IMR-90 (cell line): ENCODE results near the gene PLD4. TPM values are rescaled to one million over a fixed set of nuclear protein-coding genes. Genes with fewer than 3 reads are reported as not detected.

Experiments
- ATAC-seq: fragments of 200-7000 bp; cut with Tn5 transposase; 2 replicates; pipeline ENCODE4 v1.9.1; 2020; ENCODE audit warnings: low read depth, mild to moderate bottlenecking, moderate library complexity
- BruUV-seq: library from RNA; stranded (reverse); fragments of 400-500 nt; replicated peaks from 2 replicates; lab custom pipeline; 2021; lab: Mats Ljungman, UMichigan
- CTCF ChIA-PET: fragments of 300-600 bp; formaldehyde crosslinking; extraction: SDS; loops from one replicate; lab custom pipeline; 2021; ENCODE audit warnings: antibody characterized with exemption; lab: Yijun Ruan, JAX
- POLR2A ChIA-PET: fragments of 300-600 bp; sonication (Branson Sonifier 250); formaldehyde crosslinking; loops from one replicate; lab custom pipeline; 2022; ENCODE audit warnings: antibody characterized with exemption; ENCODE audit not compliant: unreplicated experiment; lab: Charles Lee
- DNase-seq: peaks from one replicate; pipeline ENCODE4 v3.0.0; 2013
- H2AFZ ChIP-seq: replicated peaks from 2 replicates; pipeline ENCODE3; 2013; ENCODE audit warnings: low read length, mild to moderate bottlenecking; ENCODE audit not compliant: poor library complexity
- H2AK5ac ChIP-seq: 2 replicates; pipeline ENCODE4 v1.6.1; 2013; ENCODE audit warnings: low read depth, low read length, inconsistent platforms
- H2AK9ac ChIP-seq: replicated peaks from 2 replicates; pipeline ENCODE3; 2013; ENCODE audit warnings: mild to moderate bottlenecking, low read depth, low read length, moderate library complexity; ENCODE audit not compliant: poor library complexity
- H2BK120ac ChIP-seq: 2 replicates; pipeline ENCODE4 v1.6.1; 2013; ENCODE audit warnings: low read depth, low read length, inconsistent platforms
- H2BK15ac ChIP-seq: 3 replicates; pipeline ENCODE4 v1.6.1; 2013; ENCODE audit warnings: low read depth, low read length, inconsistent platforms
- H2BK20ac ChIP-seq: 2 replicates; pipeline ENCODE4 v1.6.1; 2013; ENCODE audit warnings: low read depth, mild to moderate bottlenecking, inconsistent platforms, low read length, moderate library complexity
- H2BK5ac ChIP-seq: 2 replicates; pipeline ENCODE4 v1.6.1; 2013; ENCODE audit warnings: mild to moderate bottlenecking, low read depth, low read length, inconsistent platforms; ENCODE audit not compliant: poor library complexity, severe bottlenecking
- H3K14ac ChIP-seq: replicated peaks from 2 replicates; pipeline ENCODE4 v1.6.1; 2013; ENCODE audit warnings: low read depth, low read length, inconsistent platforms
- H3K18ac ChIP-seq: 2 replicates; pipeline ENCODE4 v1.6.1; 2013; ENCODE audit warnings: low read depth, low read length, control low read depth
- H3K23ac ChIP-seq: 2 replicates; pipeline ENCODE4 v1.6.1; 2013; ENCODE audit warnings: low read depth, low read length, inconsistent platforms
- H3K27ac ChIP-seq: 2 replicates; pipeline ENCODE4 v1.5.1; 2013; ENCODE audit warnings: mild to moderate bottlenecking, control low read depth, low read length; ENCODE audit not compliant: insufficient read depth
- H3K27me3 ChIP-seq: 2 replicates; pipeline ENCODE4 v1.6.1; 2013; ENCODE audit warnings: low read length; ENCODE audit not compliant: control insufficient read depth, insufficient read depth
- H3K36me3 ChIP-seq: 2 replicates; pipeline ENCODE4 v1.6.1; 2013; ENCODE audit warnings: low read length, mixed read lengths; ENCODE audit not compliant: control insufficient read depth, insufficient read depth
- H3K4ac ChIP-seq: 2 replicates; pipeline ENCODE4 v1.6.1; 2013; ENCODE audit warnings: low read depth, low read length, inconsistent platforms
- H3K4me1 ChIP-seq: 2 replicates; pipeline ENCODE4 v1.6.1; 2013; ENCODE audit warnings: low read length, mixed read lengths; ENCODE audit not compliant: control insufficient read depth, insufficient read depth
- H3K4me2 ChIP-seq: 2 replicates; pipeline ENCODE4 v1.6.1; 2013; ENCODE audit warnings: low read depth, mild to moderate bottlenecking, control low read depth, low read length, moderate library complexity
- H3K4me3 ChIP-seq: 2 replicates; pipeline ENCODE4 v1.5.1; 2013; ENCODE audit warnings: low read depth, mild to moderate bottlenecking, control low read depth, low read length, moderate library complexity; ENCODE audit not compliant: insufficient read depth
- H3K56ac ChIP-seq: 2 replicates; pipeline ENCODE4 v1.6.1; 2013; ENCODE audit warnings: low read length, inconsistent platforms; ENCODE audit not compliant: insufficient read depth; ENCODE audit errors: extremely low read depth
- H3K79me1 ChIP-seq, 2 experiments: 2 replicates each; pipeline ENCODE4 v1.6.1; 2013; ENCODE audit warnings: low read length in 2 of 2, inconsistent platforms in 1 of 2, low read depth in 1 of 2
- H3K9ac ChIP-seq: 2 replicates; pipeline ENCODE4 v1.6.1; 2013; ENCODE audit warnings: low read depth, low read length, control low read depth
- H3K9me1 ChIP-seq: 2 replicates; pipeline ENCODE4 v1.6.1; 2013; ENCODE audit warnings: low read length, inconsistent platforms; ENCODE audit not compliant: insufficient read depth
- H3K9me3 ChIP-seq: 2 replicates; pipeline ENCODE4 v1.6.1; 2013; ENCODE audit warnings: low read length; ENCODE audit not compliant: control insufficient read depth, insufficient read depth
- H4K20me1 ChIP-seq: 2 replicates; pipeline ENCODE4 v1.6.1; 2013; ENCODE audit warnings: low read length, inconsistent platforms; ENCODE audit not compliant: insufficient read depth
- H4K5ac ChIP-seq: 2 replicates; pipeline ENCODE4 v1.6.1; 2013; ENCODE audit warnings: mild to moderate bottlenecking, low read depth, low read length, control low read depth
- H4K8ac ChIP-seq, 2 experiments: 2 replicates each; pipeline ENCODE4 v1.6.1; 2013; ENCODE audit warnings: low read depth in 2 of 2, low read length in 2 of 2, control low read depth in 1 of 2, inconsistent platforms in 1 of 2
- H4K91ac ChIP-seq: 2 replicates; pipeline ENCODE4 v1.6.1; 2013; ENCODE audit warnings: low read depth, low read length, inconsistent platforms; ENCODE audit not compliant: insufficient read depth
- FOS ChIP-seq: fragments of 150-350 bp; IDR thresholded peaks from 2 replicates; pipeline ENCODE4 v1.6.1; 2016; ENCODE audit warnings: low read depth, low read length
- MXI1 ChIP-seq: IDR thresholded peaks from 2 replicates; pipeline ENCODE4 v1.6.1; 2012; ENCODE audit warnings: low read depth, mild to moderate bottlenecking, low read length, moderate library complexity, borderline replicate concordance
- WGBS, 2 experiments: methylation state at CpG; one replicate each; pipeline versions ENCODE4 v1.1.5 to v1.1.7; 2013; ENCODE audit warnings: missing lambda C conversion rate in 2 of 2; ENCODE audit not compliant: insufficient read length in 1 of 2; ENCODE audit errors: extremely low coverage in 2 of 2; 5-methylcytosine and 5-hydroxymethylcytosine counted together
- dilution Hi-C: fragments of 300-500 bp; cut with HindIII; formaldehyde crosslinking; loops from one replicate; pipeline ENCODE4 v1.14.3; 2018; ENCODE audit warnings: low sequenced_read_pairs; ENCODE audit not compliant: unreplicated experiment
- in situ Hi-C: fragments of 300-500 bp; cut with MboI; formaldehyde crosslinking; loops from 3 replicates; pipeline ENCODE4 v1.14.3; 2019; ENCODE audit warnings: low sequenced_read_pairs, inconsistent platforms, mixed read lengths
- intact Hi-C: fragments of 100-400 bp; cut with micrococcal nuclease; formaldehyde crosslinking; loops from 2 replicates; pipeline ENCODE4 v1.10.0; 2022
- polyA plus RNA-seq, 3 experiments: library from polyadenylated mRNA; depleted of rRNA; stranded (reverse); fragments of >200 nt; gene quantifications; 2 replicates each; pipeline ENCODE4 v1.2.3, GENCODE V29; 2012; ENCODE audit warnings: low replicate concordance in 1 of 3
- total RNA-seq: library from RNA; depleted of rRNA; stranded (reverse); fragments of >200 nt; gene quantifications from 2 replicates; pipeline ENCODE4 v1.2.3, GENCODE V29; 2012
- TF ChIP-seq, protein P1 (sequence below): fragments of 150-350 bp; IDR thresholded peaks from 2 replicates; pipeline ENCODE4 v1.6.1; 2017; ENCODE audit warnings: mild to moderate bottlenecking, antibody characterized with exemption, low read length, low read depth

The PLD4 gene
- total and polyA plus RNA-seq, 2 of the 4 experiments (the other 2 are of a cell fraction) = 0.05 TPM; not detected in 1

DNA sequence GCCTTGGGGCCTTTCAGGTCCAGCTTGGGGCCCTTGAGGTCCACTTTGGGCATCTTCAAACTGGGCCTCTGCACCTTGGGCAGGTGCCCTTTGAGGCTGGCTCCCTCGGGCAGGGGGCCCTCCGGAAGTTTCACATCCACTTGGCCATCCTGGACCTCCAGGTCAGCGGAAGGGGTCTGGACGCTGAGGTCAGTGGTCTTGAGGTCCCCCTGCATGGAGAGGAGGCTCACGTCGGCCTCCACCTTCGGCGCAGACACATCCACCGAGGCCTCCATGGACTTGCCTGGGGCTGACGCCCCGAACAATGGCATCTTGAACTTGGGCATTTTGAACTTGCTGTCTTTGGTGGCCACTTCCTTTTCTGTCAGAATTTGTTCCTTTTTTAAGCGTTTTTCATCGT is 28.4 kb downstream of the PLD4 start:
- ChIA-PET CTCF (no interaction called here), POLR2A (no interaction called here)
- no peak overlapping the region for H3K4ac ChIP-seq
- H3K23ac ChIP-seq = no peak overlapping the region
- no peak overlapping the region for H2AK9ac ChIP-seq
- H3K9me3 ChIP-seq = no peaks in the 10 kb centered on the region
- no peak overlapping the region for H2BK20ac ChIP-seq
- intact Hi-C loops = no loop called here
- no peak overlapping the region for H2AFZ ChIP-seq
- ATAC-seq = no peak
- H3K4me3 ChIP-seq = no peak overlapping the region
- no peak overlapping the region for H2BK120ac ChIP-seq
- WGBS, 2 experiments = 76% methylated on average over 5 of the region's 13 CpGs; no CpG with 5 or more reads in 1 of the 2 experiments
- TF ChIP-seq, protein P1, sequence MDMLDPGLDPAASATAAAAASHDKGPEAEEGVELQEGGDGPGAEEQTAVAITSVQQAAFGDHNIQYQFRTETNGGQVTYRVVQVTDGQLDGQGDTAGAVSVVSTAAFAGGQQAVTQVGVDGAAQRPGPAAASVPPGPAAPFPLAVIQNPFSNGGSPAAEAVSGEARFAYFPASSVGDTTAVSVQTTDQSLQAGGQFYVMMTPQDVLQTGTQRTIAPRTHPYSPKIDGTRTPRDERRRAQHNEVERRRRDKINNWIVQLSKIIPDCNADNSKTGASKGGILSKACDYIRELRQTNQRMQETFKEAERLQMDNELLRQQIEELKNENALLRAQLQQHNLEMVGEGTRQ = no peak
- TF ChIP-seq FOS (no peak), MXI1 (no peak)
- H3K27me3 ChIP-seq = no peaks in the 10 kb centered on the region
- no peak overlapping the region for H2BK15ac ChIP-seq
- no peak overlapping the region for H4K8ac ChIP-seq
- no peaks in the 10 kb centered on the region for H3K79me1 ChIP-seq
- H4K5ac ChIP-seq = no peak overlapping the region
- H3K36me3 ChIP-seq = peaks cover 2% of the 10 kb centered on the region; the same call in 1 of the 2 replicates
- no peak overlapping the region for H3K9ac ChIP-seq
- H2BK5ac ChIP-seq = no peak overlapping the region
- H3K27ac ChIP-seq = no peak overlapping the region
- H4K91ac ChIP-seq = no peak overlapping the region
- BruUV-seq = no TSS peak
- no peaks in the 10 kb centered on the region for H3K9me1 ChIP-seq
- H3K14ac ChIP-seq = no peak overlapping the region
- in situ Hi-C loops = no loop called here
- dilution Hi-C loops = no loop called here
- H2AK5ac ChIP-seq = no peak overlapping the region
- H3K18ac ChIP-seq = no peak overlapping the region
- H3K56ac ChIP-seq = no peak overlapping the region
- no peaks in the 10 kb centered on the region for H4K20me1 ChIP-seq
- no peaks in the 10 kb centered on the region for H3K4me1 ChIP-seq
- H3K4me2 ChIP-seq = no peak overlapping the region
- DNase-seq = no peak
